Liver (tissue), 3 donors: ENCODE measurements around the gene EML1.

Source experiments
- ATF3 ChIP-seq: IDR thresholded peaks from 2 replicates; pipeline ENCODE4 v1.6.1; 2016; ENCODE audit warnings: antibody characterized with exemption
- EGR1 ChIP-seq, 2 donors: IDR thresholded peaks; 2 replicates each; pipeline ENCODE4 v1.6.1; 2016 to 2018; ENCODE audit warnings: antibody characterized with exemption in 2 of 2, low read depth in 2 of 2
- FOXA1 ChIP-seq: IDR thresholded peaks from 2 replicates; pipeline ENCODE4 v1.6.1; 2016; ENCODE audit warnings: antibody characterized with exemption
- FOXA2 ChIP-seq: IDR thresholded peaks from 2 replicates; pipeline ENCODE4 v1.6.1; 2016; ENCODE audit warnings: antibody characterized with exemption
- GABPA ChIP-seq, 2 donors: IDR thresholded peaks in 1 of 2; conservative IDR thresholded peaks in 1 of 2; 2 replicates each; pipeline ENCODE4 v1.6.1; 2016; ENCODE audit warnings: antibody characterized with exemption in 2 of 2, mild to moderate bottlenecking in 1 of 2, moderate library complexity in 1 of 2
- JUND ChIP-seq, 2 donors: IDR thresholded peaks; 2 replicates each; pipeline ENCODE4 v1.6.1; 2016; ENCODE audit warnings: antibody characterized with exemption in 2 of 2
- RAD21 ChIP-seq, 2 donors: IDR thresholded peaks; 2 replicates each; pipeline ENCODE4 v1.6.1; 2016; ENCODE audit warnings: antibody characterized with exemption in 2 of 2, mild to moderate bottlenecking in 2 of 2
- REST ChIP-seq: IDR thresholded peaks from 2 replicates; pipeline ENCODE4 v1.6.1; 2016; ENCODE audit warnings: antibody characterized with exemption, mild to moderate bottlenecking
- RXRA ChIP-seq, 2 donors: IDR thresholded peaks; 2 replicates each; pipeline ENCODE4 v1.6.1; 2017 to 2018; ENCODE audit warnings: antibody characterized with exemption in 2 of 2, mild to moderate bottlenecking in 1 of 2
- TAF1 ChIP-seq: conservative IDR thresholded peaks from 2 replicates; pipeline ENCODE4 v1.6.1; 2016; ENCODE audit warnings: antibody characterized with exemption, mild to moderate bottlenecking
- YY1 ChIP-seq: IDR thresholded peaks from 2 replicates; pipeline ENCODE4 v1.6.1; 2016; ENCODE audit warnings: antibody characterized with exemption, mild to moderate bottlenecking
- ZBTB33 ChIP-seq: IDR thresholded peaks from 2 replicates; pipeline ENCODE4 v1.6.1; 2016; ENCODE audit warnings: antibody characterized with exemption
- TF ChIP-seq, protein P1 (sequence below): IDR thresholded peaks from 2 replicates; pipeline ENCODE4 v1.6.1; 2016; ENCODE audit warnings: antibody characterized with exemption
- TF ChIP-seq, protein P2 (sequence below): fragments of 150-350 bp; IDR thresholded peaks from 2 replicates; pipeline ENCODE4 v1.5.1; 2017; ENCODE audit warnings: improper control_type of control experiment, low read depth, low read length; ENCODE audit not compliant: missing input control
- donor health status: healthy.
- donor health status: healthy.

GRCh38 chr14:99819514-99819913 lies 26.3 kb downstream of the EML1 start:
- no peak for TF ChIP-seq YY1
- TF ChIP-seq, protein P1, sequence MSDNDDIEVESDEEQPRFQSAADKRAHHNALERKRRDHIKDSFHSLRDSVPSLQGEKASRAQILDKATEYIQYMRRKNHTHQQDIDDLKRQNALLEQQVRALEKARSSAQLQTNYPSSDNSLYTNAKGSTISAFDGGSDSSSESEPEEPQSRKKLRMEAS, result no peak
- TF ChIP-seq, protein P2, sequence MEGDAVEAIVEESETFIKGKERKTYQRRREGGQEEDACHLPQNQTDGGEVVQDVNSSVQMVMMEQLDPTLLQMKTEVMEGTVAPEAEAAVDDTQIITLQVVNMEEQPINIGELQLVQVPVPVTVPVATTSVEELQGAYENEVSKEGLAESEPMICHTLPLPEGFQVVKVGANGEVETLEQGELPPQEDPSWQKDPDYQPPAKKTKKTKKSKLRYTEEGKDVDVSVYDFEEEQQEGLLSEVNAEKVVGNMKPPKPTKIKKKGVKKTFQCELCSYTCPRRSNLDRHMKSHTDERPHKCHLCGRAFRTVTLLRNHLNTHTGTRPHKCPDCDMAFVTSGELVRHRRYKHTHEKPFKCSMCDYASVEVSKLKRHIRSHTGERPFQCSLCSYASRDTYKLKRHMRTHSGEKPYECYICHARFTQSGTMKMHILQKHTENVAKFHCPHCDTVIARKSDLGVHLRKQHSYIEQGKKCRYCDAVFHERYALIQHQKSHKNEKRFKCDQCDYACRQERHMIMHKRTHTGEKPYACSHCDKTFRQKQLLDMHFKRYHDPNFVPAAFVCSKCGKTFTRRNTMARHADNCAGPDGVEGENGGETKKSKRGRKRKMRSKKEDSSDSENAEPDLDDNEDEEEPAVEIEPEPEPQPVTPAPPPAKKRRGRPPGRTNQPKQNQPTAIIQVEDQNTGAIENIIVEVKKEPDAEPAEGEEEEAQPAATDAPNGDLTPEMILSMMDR, result no peak
- no peak for TF ChIP-seq REST
- no peak for TF ChIP-seq FOXA1
- no peak for TF ChIP-seq GABPA (IDR thresholded peaks at IDR 0.05 in 1 of 2, conservative IDR thresholded peaks at IDR 0.05 in 1 of 2)
- no peak for TF ChIP-seq RXRA (IDR thresholded peaks at IDR 0.05)
- no peak for TF ChIP-seq TAF1
- TF ChIP-seq EGR1 (IDR thresholded peaks at IDR 0.05; ENCODE audit: low read depth in 2 of 2), result no peak
- no peak for TF ChIP-seq RAD21 (IDR thresholded peaks at IDR 0.05)
- TF ChIP-seq ATF3, result no peak
- no peak for TF ChIP-seq JUND (IDR thresholded peaks at IDR 0.05)
- TF ChIP-seq FOXA2, result no peak
- TF ChIP-seq ZBTB33, result no peak
